GM21360 (cell line): ENCODE results near the gene MADCAM1.

Experiments
- ATAC-seq: cut with Tn5 transposase; IDR thresholded peaks from one replicate; pipeline ENCODE4 v1.9.1; 2021; ENCODE audit warnings: mild to moderate bottlenecking, moderate library complexity; ENCODE audit not compliant: unreplicated experiment

MADCAM1 gene

GRCh38 chr19:507286-508203 lies 11.3 kb downstream of the MADCAM1 start, which contains the start of gene TPGS1:
Gene TPGS1, plus strand, starts transcription at chr19:507497. Its CDS starts 10 bp downstream, at chr19:507507.
- peak; percentile 49 for ATAC-seq

GRCh38 chr19:508204-509150 lies 12.2 kb downstream of the MADCAM1 start:
- ATAC-seq, result no peak

- no peak for ATAC-seq
Observed at GRCh38 chr19:510606-511100, 14.4 kb downstream of the MADCAM1 start.

- no peak for ATAC-seq
Observed at GRCh38 chr19:511101-511851, 15.0 kb downstream of the MADCAM1 start.

- no peak for ATAC-seq
Observed at GRCh38 chr19:512547-513365, 16.5 kb downstream of the MADCAM1 start.

GRCh38 chr19:513368-514165 lies 17.3 kb downstream of the MADCAM1 start:
- ATAC-seq, result no peak

GRCh38 chr19:514166-514663 lies 17.9 kb downstream of the MADCAM1 start:
- ATAC-seq, result no peak

GRCh38 chr19:517721-518597 lies 21.7 kb downstream of the MADCAM1 start:
- ATAC-seq, result no peak

- ATAC-seq, result no peak
Observed at GRCh38 chr19:518598-519231, 22.4 kb downstream of the MADCAM1 start.

GRCh38 chr19:519449-519865 lies 23.2 kb downstream of the MADCAM1 start:
- no peak for ATAC-seq

GRCh38 chr19:522726-523125 lies 26.4 kb downstream of the MADCAM1 start:
- no peak for ATAC-seq

- no peak for ATAC-seq
Observed at GRCh38 chr19:524062-524674, 27.9 kb downstream of the MADCAM1 start.

- no peak for ATAC-seq
Observed at GRCh38 chr19:525029-525428, 28.7 kb downstream of the MADCAM1 start.

GRCh38 chr19:525857-526419 lies 29.7 kb downstream of the MADCAM1 start:
- no peak for ATAC-seq

- ATAC-seq, result no peak
Observed at GRCh38 chr19:530134-531008, 34.1 kb downstream of the MADCAM1 start.
